GM19240 (cell line): ENCODE data around the gene SLC6A11.

ENCODE experiments used
- DNase-seq: peaks from one replicate; pipeline ENCODE4 v3.0.0; 2011; ENCODE audit warnings: low spot score; ENCODE audit not compliant: insufficient read length

The SLC6A11 gene

DNA sequence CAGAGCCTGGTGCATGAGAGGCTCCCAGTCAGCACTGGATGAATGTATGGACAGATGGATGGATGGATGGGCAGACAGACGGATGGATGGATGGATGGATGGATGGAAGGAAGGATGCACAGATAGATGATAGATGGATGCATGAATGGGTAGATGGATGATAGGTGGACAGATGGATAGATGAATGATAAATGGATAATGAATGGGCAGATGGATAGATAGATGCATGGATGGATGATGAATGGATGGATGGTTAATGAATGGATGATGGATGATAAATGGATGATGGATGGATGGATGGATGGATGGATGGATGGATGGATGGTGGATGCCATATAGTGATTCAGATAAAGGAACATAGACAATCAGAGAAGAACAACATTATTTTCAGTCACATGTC lies 71.0 kb downstream of the SLC6A11 start:
- no peak for DNase-seq

- no peak for DNase-seq
Observed at GRCh38 chr3:10888518-10889090, 72.6 kb downstream of the SLC6A11 start.

DNA sequence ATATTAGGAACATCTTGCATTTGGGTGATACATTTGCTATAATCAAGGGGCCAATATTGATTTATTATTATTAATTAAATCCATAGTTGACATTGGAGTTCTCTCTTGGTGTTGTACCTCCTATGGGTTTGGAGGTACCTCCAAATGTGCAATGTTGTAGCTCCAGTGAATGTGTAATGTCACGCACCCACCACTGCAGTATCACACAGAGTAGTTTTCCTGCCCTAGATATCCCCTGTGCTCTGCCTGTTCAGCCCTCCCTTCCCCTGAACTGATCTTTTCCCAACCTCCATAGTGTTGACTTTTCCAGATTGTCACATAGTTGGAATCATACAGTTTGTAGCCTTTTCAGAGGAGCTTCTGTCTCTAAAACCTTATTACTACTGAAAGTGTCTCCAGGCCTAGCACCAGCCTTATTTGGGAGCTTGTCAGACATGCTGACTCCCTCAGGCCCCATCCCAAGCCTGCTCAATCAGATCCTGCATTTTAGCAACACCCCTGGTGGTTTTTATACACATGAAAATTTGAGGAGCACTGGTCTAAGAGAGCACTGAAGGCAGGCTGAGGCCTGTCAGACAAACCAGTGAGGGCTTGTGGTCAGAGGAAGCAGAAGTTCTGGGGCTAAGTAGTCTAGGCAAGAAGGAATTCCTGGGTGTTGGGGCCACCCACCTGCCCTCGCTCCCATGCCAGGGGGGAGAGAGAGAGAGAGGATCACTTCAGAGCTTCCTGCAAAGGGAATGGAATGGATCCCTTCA lies 73.4 kb downstream of the SLC6A11 start:
- no peak for DNase-seq

DNA sequence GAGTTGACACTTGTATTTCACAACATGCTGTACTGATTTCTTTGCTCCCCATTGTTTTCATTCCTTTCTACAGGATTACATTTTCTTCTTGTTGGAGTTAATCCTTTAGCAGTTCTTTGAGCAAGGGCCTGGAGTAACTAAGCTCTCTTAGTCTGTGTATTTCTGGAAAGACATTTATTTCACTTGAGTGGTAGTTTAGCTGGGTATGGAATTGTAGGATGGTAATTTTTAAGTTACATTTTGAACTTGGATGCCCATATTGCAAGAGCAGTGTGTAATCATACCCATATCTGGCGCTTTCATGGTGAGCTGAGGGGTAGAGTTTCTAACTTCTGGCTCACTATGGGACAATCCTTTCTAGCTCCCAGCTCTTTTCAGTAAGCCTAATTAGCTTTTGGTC lies 74.6 kb downstream of the SLC6A11 start:
- no peak for DNase-seq

DNA sequence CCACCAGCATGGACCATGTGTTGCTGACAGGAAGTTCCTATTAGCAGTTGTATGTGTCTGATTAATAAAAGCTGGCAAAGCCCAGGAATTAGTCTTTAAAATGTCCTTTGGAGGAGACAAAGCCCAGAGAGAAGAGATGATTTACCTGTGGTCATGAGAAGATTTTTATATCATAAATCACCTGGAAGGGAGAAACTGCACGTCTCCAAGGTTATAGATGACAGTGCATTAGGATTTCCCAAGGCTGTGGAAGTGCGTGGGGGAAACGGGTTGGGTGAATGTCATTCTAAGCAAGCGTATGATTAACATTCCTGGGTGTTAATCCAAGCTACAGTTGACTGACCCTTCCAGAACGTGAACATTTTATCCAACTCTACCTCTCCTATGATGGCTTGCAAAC lies 76.6 kb downstream of the SLC6A11 start:
- no peak for DNase-seq

- no peak for DNase-seq
Observed at GRCh38 chr3:10901296-10901945, 85.4 kb downstream of the SLC6A11 start.

- DNase-seq: no peak
Observed at GRCh38 chr3:10907262-10907661, 91.2 kb downstream of the SLC6A11 start.

GRCh38 chr3:10910367-10910766 lies 94.3 kb downstream of the SLC6A11 start:
- DNase-seq: no peak

- DNase-seq: no peak
Observed at GRCh38 chr3:10911350-10912002, 95.4 kb downstream of the SLC6A11 start.

GRCh38 chr3:10912786-10913185 lies 96.8 kb downstream of the SLC6A11 start:
- no peak for DNase-seq

DNA sequence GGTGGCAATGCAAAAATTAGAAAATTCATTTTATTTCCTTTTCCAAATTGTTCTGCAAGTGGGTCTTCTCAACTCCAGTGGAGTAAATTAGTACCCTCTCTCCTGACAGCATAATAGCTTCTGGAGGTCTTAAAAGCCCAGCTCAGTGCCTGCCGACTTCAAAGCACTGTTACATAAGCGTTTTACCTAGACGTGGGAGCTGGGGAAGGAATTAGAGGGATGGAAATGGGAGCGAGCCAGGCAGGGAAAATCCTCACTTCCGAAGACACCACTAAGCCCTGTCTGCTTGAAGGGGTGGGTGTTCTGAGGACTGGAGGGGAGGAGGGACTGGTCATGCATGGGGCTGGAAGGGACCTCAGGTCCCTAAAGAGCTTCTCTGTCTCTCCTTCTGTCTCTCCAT lies 99.3 kb downstream of the SLC6A11 start:
- DNase-seq: no peak

- no peak for DNase-seq
Observed at GRCh38 chr3:10917176-10917575, 101.1 kb downstream of the SLC6A11 start.

DNA sequence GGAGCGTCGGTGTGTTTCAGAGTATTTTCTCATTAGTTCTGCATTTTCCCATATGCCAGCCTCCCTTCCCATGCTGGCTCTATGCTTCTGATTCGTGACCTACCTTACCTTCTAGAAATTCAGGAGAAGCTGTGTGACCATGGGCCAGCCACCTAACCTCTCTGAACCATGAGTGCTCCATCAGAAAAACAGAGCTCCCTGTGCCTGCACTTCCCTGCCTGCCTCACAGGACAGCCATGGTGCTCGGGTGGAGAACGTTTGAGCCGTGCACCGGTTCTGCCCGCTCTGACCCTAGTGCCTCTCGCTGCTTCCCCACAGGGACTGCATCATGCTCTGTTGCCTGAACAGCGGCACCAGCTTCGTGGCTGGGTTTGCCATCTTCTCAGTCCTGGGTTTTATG lies 102.0 kb downstream of the SLC6A11 start:
- no peak for DNase-seq

DNA sequence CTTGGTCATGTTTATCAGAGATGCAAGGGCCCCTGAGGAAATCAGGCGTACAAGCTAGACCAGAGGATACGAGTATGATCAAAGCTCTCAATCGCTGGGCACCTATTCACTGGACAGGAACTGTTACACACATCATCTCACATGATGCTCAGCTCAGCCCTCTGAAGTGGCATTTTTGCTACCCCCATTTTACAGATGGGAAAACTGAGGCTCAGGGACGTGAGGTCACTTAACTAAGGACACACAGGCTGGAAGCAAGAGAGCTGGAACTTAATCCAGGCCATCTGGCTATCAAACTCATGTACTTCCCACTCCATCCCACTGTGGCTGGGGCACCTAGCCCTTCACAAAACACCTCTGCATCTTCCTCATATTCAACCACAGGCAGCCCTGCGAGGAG lies 103.6 kb downstream of the SLC6A11 start:
- no peak for DNase-seq

GRCh38 chr3:10925436-10926255 lies 109.6 kb downstream of the SLC6A11 start:
- DNase-seq: no peak

DNA sequence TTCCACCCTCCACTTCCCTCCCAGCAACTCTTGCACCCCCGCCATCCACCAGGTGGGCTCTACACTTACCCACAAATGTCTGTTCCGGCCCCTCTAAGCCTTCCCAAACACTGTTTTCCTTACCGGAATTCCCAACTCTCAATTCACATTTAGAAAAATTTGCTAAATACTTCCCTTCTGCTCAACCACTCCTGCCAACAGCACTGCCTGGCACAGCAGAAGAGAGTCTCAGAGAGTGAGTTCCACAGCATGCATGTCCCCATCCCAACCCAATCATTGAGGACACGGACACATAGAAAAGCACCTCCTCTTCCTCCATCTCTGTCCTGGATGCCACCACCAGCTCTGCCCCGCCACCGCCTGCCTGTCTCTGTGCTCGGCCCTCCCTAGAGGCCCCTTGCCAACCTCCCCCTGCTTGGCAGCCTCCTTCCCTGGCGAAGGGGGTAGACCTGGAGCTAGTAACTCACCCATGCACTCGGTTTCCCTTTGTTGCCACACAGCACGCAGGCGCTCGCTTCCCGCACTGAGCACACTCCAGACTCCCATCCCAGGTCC lies 110.3 kb downstream of the SLC6A11 start:
- no peak for DNase-seq

DNA sequence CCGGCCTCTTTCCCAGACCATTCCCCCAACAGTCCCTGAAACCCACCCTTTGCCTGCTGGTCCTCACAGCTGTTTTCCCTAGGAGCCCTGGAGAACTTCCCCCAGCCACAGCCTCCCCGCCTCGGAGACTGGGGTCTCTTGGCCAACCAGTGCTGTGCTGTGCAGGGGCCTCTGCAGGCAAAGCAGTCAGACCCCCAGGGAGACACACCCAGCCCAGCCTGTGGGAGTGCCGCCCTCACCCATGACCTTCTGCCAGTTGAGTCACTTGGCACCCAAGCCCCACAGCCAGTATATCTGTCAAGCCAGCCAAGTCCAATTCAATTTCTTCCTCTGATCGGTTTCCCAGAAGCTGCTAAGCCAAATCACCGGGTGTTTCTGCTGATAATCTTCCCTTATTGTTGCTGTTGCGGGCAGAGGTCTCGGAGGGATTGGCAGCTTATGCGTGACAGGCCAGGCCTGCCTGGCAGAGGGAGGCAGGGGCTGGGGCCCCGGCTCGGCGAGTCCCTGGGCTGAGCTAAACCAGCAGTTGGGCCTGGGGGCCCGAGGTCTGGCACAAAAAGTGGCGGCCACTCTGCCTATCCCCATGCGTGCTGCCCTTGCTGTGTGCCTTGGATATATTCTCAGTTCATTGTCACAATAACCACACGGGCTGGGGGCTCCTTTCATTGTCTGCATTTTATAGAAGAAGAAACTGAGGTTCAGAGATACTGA lies 110.9 kb downstream of the SLC6A11 start:
- no peak for DNase-seq

DNA sequence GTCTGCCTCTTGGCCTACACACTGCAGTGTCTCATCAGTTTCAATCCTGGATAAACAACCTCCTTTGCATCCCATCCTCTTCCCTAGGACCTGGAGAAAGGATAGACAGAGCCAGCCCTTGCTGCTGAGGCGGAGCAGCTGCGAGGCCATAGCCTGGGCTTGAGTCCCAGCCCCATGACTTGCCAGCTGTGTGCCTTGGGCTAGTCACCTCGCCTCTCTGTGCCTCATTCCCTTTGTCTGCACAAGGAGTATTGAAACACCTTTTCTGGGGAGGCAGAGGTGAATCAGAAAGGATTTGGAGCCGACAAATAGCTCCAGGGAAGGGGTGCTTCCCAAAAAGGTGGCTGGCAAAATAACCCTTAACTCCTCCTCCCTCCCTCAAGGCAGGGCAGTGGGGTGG lies 111.5 kb downstream of the SLC6A11 start:
- no peak for DNase-seq

DNA sequence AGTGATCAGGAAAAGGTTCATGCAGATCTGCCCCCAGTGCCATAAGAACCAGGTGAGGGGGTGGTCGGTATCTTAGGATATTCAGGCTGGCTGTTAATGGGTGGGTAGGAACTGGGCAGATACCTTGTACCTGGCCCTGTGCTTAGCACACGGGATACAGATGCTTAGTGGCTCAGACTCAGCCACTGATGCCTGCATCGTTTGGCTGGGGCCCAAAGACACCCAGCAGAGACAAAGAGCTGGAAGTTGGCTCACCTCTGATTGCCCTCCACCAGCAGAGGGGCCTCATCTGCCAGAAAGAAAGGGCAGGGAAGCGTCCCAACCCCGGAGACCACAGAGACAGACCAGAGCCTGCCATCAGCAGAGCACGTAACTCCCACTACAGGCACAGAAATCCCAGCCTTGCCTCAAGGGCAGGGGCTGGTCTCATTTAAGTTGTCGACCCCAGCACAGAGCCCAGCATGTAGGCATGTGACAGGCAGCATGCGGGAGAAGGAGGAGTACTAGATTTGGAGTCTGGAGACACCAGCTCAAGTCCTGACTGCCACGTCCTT lies 112.5 kb downstream of the SLC6A11 start:
- no peak for DNase-seq

DNA sequence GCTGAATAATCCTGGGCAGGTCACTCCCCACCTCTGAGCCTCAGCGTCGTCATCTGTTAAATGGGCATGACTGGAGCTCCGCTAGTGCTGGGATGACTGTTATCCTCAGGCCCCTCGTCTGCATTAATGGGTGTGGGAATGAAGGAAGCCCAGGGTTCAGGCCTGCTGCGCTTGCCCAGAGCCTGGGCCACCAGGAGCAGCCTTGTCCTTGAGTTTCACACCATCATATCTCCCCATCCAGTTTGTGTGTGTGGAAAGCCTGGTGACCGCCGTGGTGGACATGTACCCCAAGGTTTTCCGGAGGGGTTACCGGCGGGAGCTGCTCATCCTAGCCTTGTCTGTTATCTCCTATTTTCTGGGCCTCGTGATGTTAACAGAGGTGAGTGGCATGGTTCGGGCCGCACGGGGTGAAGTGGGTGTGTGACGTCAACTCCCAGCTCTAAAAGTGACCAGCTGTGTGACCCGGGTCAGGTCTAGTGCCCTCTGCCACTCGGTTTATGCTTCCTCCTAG lies 113.0 kb downstream of the SLC6A11 start:
- no peak for DNase-seq
